ENCODE data around the gene NHEJ1.

- TF ChIP-seq CTCF (IDR thresholded peaks at IDR 0.05) (no peak), POLR2A (IDR thresholded peaks at IDR 0.05) (no peak)
Measured at GRCh38 chr2:219209236-219210195, 48.9 kb upstream of the NHEJ1 start.
